Measurements from ENCODE around the gene TREX2. TPM values are rescaled to one million over a fixed set of nuclear protein-coding genes. Genes with fewer than 3 reads are reported as not detected.

The TREX2 gene
- total RNA-seq (2021; fragmentation: NEBNext Ultra II Directional; extraction: Animal tissue kit (Norgen Biotek cat#: 25700)) (0.69 and 0.71 TPM in 2 replicates), polyA plus RNA-seq (2011; rRNA removed) (0.80 and 1.5 TPM in 2 replicates), polyA minus RNA-seq (2011; rRNA and poly(A)+ RNA removed) (0.22 and 0.38 TPM in 2 replicates)
- 0.79 TPM for polyA plus RNA-seq (2011; cell fraction: cytosol; rRNA removed)
- polyA plus RNA-seq (2011; cell fraction: nucleus; rRNA removed) = 4.4 TPM
- 0.30 to 0.61 TPM (median 0.49 TPM) in 4 replicates for polyA plus RNA-seq (2012, experiment 1 of 2)
- polyA plus RNA-seq (2012, experiment 2 of 2) = 0.68 TPM
- polyA plus RNA-seq (2013, experiment 1 of 2) = 0.39 TPM
- polyA plus RNA-seq (2013, experiment 2 of 2) = 0.31 TPM
- polyA minus RNA-seq (2011; cell fraction: cytosol; rRNA and poly(A)+ RNA removed) = 2.0 TPM
- polyA minus RNA-seq (2011; cell fraction: nucleus; rRNA and poly(A)+ RNA removed) = 5.1 TPM
- long read RNA-seq, experiment 1, partial matches to known transcripts = 5 of 5 reads
- long read RNA-seq, experiment 1, other reads (novel, unspliced or antisense) = 0 of 5 reads
- long read RNA-seq, experiment 2, partial matches to known transcripts = 14 of 20 reads
- long read RNA-seq, experiment 2, other reads (novel, unspliced or antisense) = 6 of 20 reads

- FAIRE-seq (no peak), DNase-seq (ENCODE audit: low read depth in 1 of 2, low spot score in 2 of 2) (no peak)
- H3K27ac ChIP-seq (ENCODE audit: low read depth, low read length) = no peak within 1 kb of the TSS
- H4K8ac ChIP-seq (ENCODE audit: extremely low read depth, insufficient read depth, low read length) = no peak within 1 kb of the TSS
- H3K27me3 ChIP-seq (replicated peaks in 1 of 4; ENCODE audit: control insufficient read depth in 3 of 4, extremely low read depth in 1 of 4, insufficient read depth in 3 of 4, low read length in 3 of 4) = no peaks in the 10 kb centered on the region
- no peaks in the 10 kb centered on the region for H4K20me1 ChIP-seq (replicated peaks in 1 of 2; ENCODE audit: control insufficient read depth in 1 of 2, insufficient read depth in 2 of 2, low read length in 2 of 2)
- H2BK20ac ChIP-seq (ENCODE audit: low read length) = no peak within 1 kb of the TSS
- H2BK12ac ChIP-seq (ENCODE audit: low read depth, low read length) = no peak within 1 kb of the TSS
- H3K9me3 ChIP-seq (ENCODE audit: insufficient read depth in 2 of 2, low read depth in 1 of 2, low read length in 1 of 2) = no peaks in the 10 kb centered on the region
- no peak within 1 kb of the TSS for H4K5ac ChIP-seq (ENCODE audit: insufficient read length, low read depth, low read length)
- H3K23me2 ChIP-seq (ENCODE audit: low read depth, low read length) = no peaks in the 10 kb centered on the region
- ChIA-PET CTCF (ENCODE audit: partially characterized antibody) (interaction anchor here (0.8 to 1.5 kb wide), 6 partner anchors 11 to 504 kb away, joined by 3 to 7 read pairs (median 3); no protein-coding TSS in a partner anchor), POLR2A (ENCODE audit: partially characterized antibody) (interaction anchor here (1.2 kb wide), 1 partner anchor 10 kb away, joined by 3 read pairs; no protein-coding TSS in a partner anchor)
- no peaks in the 10 kb centered on the region for H3K4me1 ChIP-seq (replicated peaks in 1 of 4; ENCODE audit: control insufficient read depth in 3 of 4, insufficient read depth in 4 of 4, low read length in 3 of 4)
- H3K4ac ChIP-seq (replicated peaks; ENCODE audit: insufficient read length, low read depth, low read length) = no peak within 1 kb of the TSS
- 96% methylated on average over 12 of the region's 30 CpGs; no CpG with 5 or more reads in 1 of the 2 experiments for WGBS, 2 experiments (ENCODE audit: extremely low coverage in 1 of 2, insufficient coverage in 1 of 2, insufficient read length in 1 of 2, insufficient replicate concordance in 2 of 2, low coverage in 1 of 2, low lambda C conversion rate in 2 of 2, missing lambda C conversion rate in 1 of 2)
- H2AFZ ChIP-seq (ENCODE audit: low read length) = no peak within 1 kb of the TSS
- H2BK15ac ChIP-seq (ENCODE audit: low read length) = no peak within 1 kb of the TSS
- no peaks in the 10 kb centered on the region; a peak in 1 of 8 replicates for H3K36me3 ChIP-seq (ENCODE audit: control insufficient read depth in 2 of 4, insufficient read depth in 4 of 4, low read length in 3 of 4)
- no peak within 1 kb of the TSS for H4K91ac ChIP-seq (replicated peaks; ENCODE audit: insufficient read length, low read length)
- no peak within 1 kb of the TSS for H3K9ac ChIP-seq (replicated peaks in 1 of 4; ENCODE audit: extremely low read depth in 1 of 4, low read depth in 3 of 4, low read length in 3 of 4)
- no peak within 1 kb of the TSS for H2AK5ac ChIP-seq (ENCODE audit: low read depth, low read length)
- H2BK5ac ChIP-seq (ENCODE audit: low read depth, low read length) = no peak within 1 kb of the TSS
- H3K23ac ChIP-seq (ENCODE audit: insufficient read length) = no peak within 1 kb of the TSS
- H2BK120ac ChIP-seq (replicated peaks; ENCODE audit: low read depth, low read length) = no peak within 1 kb of the TSS
- no peak within 1 kb of the TSS for H3K4me3 ChIP-seq (ENCODE audit: extremely low read depth in 1 of 4, insufficient read depth in 2 of 4, low read depth in 3 of 4, low read length in 4 of 4)
- H3K79me2 ChIP-seq (ENCODE audit: control insufficient read depth in 1 of 2, insufficient read depth in 2 of 2, low read length in 2 of 2) = no peaks in the 10 kb centered on the region
- H3K14ac ChIP-seq (ENCODE audit: insufficient read length) = no peak within 1 kb of the TSS
- no peak within 1 kb of the TSS for H3K56ac ChIP-seq (replicated peaks; ENCODE audit: insufficient read length, low read depth, low read length)
- H3K4me2 ChIP-seq (ENCODE audit: insufficient read depth in 1 of 2, low read depth in 2 of 2, low read length in 2 of 2) = no peak within 1 kb of the TSS
- TF ChIP-seq RXRA (IDR thresholded peaks at IDR 0.05; ENCODE audit: insufficient read depth, low read depth, low read length) = no peak
- no peaks in the 10 kb centered on the region for H3K79me1 ChIP-seq (ENCODE audit: low read depth, low read length)
- no peak within 1 kb of the TSS for H3K18ac ChIP-seq (ENCODE audit: extremely low read depth, low read length)
Observed at GRCh38 chrX:153445856-153446635, at the start of gene TREX2. TSS of gene TREX2 (minus strand) at chrX:153446056. CDS start at chrX:153445430, 626 bp downstream.

All from H1 (cell line).